GM21825 (cell line): ENCODE measurements around the gene COL2A1.

Experiments
- ATAC-seq: cut with Tn5 transposase; IDR thresholded peaks from one replicate; pipeline ENCODE4 v1.9.1; 2021; ENCODE audit warnings: mild to moderate bottlenecking, moderate library complexity; ENCODE audit not compliant: unreplicated experiment

COL2A1 gene

GRCh38 chr12:48004053-48004941 lies at the start of gene COL2A1:
COL2A1 (minus strand) TSS chr12:48004476; CDS start chr12:48004321, 155 bp downstream.
- ATAC-seq: no peak

- ATAC-seq: no peak
Observed at GRCh38 chr12:48053883-48054282, 49.6 kb upstream of the COL2A1 start.

- no peak for ATAC-seq
Observed at GRCh38 chr12:48053122-48053521, 48.8 kb upstream of the COL2A1 start.

GRCh38 chr12:48051681-48052080 lies 47.4 kb upstream of the COL2A1 start:
- ATAC-seq: no peak

- ATAC-seq: no peak
Observed at GRCh38 chr12:48050174-48050573, 45.9 kb upstream of the COL2A1 start.

- ATAC-seq: no peak
Observed at GRCh38 chr12:48045965-48046518, 41.8 kb upstream of the COL2A1 start.

- ATAC-seq: no peak
Observed at GRCh38 chr12:48045061-48045846, 41.0 kb upstream of the COL2A1 start.

- ATAC-seq: no peak
Observed at GRCh38 chr12:48044396-48044795, 40.1 kb upstream of the COL2A1 start.

GRCh38 chr12:48043771-48044170 lies 39.5 kb upstream of the COL2A1 start:
- ATAC-seq: no peak

- ATAC-seq: no peak
Observed at GRCh38 chr12:48041591-48042423, 37.5 kb upstream of the COL2A1 start.

- ATAC-seq: no peak
Observed at GRCh38 chr12:48040354-48040753, 36.1 kb upstream of the COL2A1 start.

GRCh38 chr12:48039151-48039550 lies 34.9 kb upstream of the COL2A1 start:
- ATAC-seq: no peak

- ATAC-seq: no peak
Observed at GRCh38 chr12:48038085-48038484, 33.8 kb upstream of the COL2A1 start.

GRCh38 chr12:48037267-48037915 lies 33.1 kb upstream of the COL2A1 start:
- no peak for ATAC-seq

- ATAC-seq: no peak
Observed at GRCh38 chr12:48036818-48037217, 32.5 kb upstream of the COL2A1 start.

GRCh38 chr12:48034835-48035805 lies 30.8 kb upstream of the COL2A1 start:
- ATAC-seq: no peak

GRCh38 chr12:48033451-48033850 lies 29.2 kb upstream of the COL2A1 start:
- no peak for ATAC-seq

- ATAC-seq: no peak
Observed at GRCh38 chr12:48032597-48032996, 28.3 kb upstream of the COL2A1 start.
